ENCODE measurements around the gene HHIP.

The HHIP gene, protein sequence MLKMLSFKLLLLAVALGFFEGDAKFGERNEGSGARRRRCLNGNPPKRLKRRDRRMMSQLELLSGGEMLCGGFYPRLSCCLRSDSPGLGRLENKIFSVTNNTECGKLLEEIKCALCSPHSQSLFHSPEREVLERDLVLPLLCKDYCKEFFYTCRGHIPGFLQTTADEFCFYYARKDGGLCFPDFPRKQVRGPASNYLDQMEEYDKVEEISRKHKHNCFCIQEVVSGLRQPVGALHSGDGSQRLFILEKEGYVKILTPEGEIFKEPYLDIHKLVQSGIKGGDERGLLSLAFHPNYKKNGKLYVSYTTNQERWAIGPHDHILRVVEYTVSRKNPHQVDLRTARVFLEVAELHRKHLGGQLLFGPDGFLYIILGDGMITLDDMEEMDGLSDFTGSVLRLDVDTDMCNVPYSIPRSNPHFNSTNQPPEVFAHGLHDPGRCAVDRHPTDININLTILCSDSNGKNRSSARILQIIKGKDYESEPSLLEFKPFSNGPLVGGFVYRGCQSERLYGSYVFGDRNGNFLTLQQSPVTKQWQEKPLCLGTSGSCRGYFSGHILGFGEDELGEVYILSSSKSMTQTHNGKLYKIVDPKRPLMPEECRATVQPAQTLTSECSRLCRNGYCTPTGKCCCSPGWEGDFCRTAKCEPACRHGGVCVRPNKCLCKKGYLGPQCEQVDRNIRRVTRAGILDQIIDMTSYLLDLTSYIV

GRCh38 chr4:144645631-144646522 is at the start of gene HHIP:
Gene HHIP (plus strand): TSS chr4:144646156. CDS start chr4:144646676, 520 bp downstream.
- no peaks in the 10 kb centered on the region for H3K9me3 ChIP-seq (ENCODE audit: control insufficient read depth, low read length)
- H2AFZ ChIP-seq, result peak within 1 kb of the TSS; percentile 46
- no peak within 1 kb of the TSS for H3K27ac ChIP-seq
- H3K79me2 ChIP-seq, result no peaks in the 10 kb centered on the region
- no peak within 1 kb of the TSS for H3K9ac ChIP-seq
- H3K36me3 ChIP-seq (ENCODE audit: control insufficient read depth, insufficient read depth, low read length), result no peaks in the 10 kb centered on the region
- peak within 1 kb of the TSS; percentile 34 for H3K4me3 ChIP-seq (ENCODE audit: low read depth, low read length)
- no peaks in the 10 kb centered on the region for H3K4me1 ChIP-seq
- H3K27me3 ChIP-seq (ENCODE audit: control insufficient read depth, insufficient read depth, low read length), result no peaks in the 10 kb centered on the region
- H3K4me2 ChIP-seq (ENCODE audit: low read length), result peak within 1 kb of the TSS; percentile 68
- TF ChIP-seq, protein P1, sequence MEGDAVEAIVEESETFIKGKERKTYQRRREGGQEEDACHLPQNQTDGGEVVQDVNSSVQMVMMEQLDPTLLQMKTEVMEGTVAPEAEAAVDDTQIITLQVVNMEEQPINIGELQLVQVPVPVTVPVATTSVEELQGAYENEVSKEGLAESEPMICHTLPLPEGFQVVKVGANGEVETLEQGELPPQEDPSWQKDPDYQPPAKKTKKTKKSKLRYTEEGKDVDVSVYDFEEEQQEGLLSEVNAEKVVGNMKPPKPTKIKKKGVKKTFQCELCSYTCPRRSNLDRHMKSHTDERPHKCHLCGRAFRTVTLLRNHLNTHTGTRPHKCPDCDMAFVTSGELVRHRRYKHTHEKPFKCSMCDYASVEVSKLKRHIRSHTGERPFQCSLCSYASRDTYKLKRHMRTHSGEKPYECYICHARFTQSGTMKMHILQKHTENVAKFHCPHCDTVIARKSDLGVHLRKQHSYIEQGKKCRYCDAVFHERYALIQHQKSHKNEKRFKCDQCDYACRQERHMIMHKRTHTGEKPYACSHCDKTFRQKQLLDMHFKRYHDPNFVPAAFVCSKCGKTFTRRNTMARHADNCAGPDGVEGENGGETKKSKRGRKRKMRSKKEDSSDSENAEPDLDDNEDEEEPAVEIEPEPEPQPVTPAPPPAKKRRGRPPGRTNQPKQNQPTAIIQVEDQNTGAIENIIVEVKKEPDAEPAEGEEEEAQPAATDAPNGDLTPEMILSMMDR (IDR thresholded peaks at IDR 0.05), result no peak

GRCh38 chr4:144597171-144597570 is 48.8 kb upstream of the HHIP start:
- TF ChIP-seq, protein P1 (IDR thresholded peaks at IDR 0.05), result no peak
- Histone ChIP-seq H3K36me3 (ENCODE audit: control insufficient read depth, insufficient read depth, low read length) (no peaks in the 10 kb centered on the region), H3K4me3 (ENCODE audit: low read depth, low read length) (no peak overlapping the region), H3K4me1 (no peaks in the 10 kb centered on the region), H3K27me3 (ENCODE audit: control insufficient read depth, insufficient read depth, low read length) (no peaks in the 10 kb centered on the region), H3K79me2 (no peaks in the 10 kb centered on the region), H3K27ac (no peak overlapping the region), H3K9ac (no peak overlapping the region), H3K9me3 (ENCODE audit: control insufficient read depth, low read length) (no peaks in the 10 kb centered on the region), H3K4me2 (ENCODE audit: low read length) (no peak overlapping the region), H2AFZ (no peak overlapping the region)

GRCh38 chr4:144599621-144600020 is 46.3 kb upstream of the HHIP start:
- Histone ChIP-seq H3K9ac (no peak overlapping the region), H2AFZ (no peak overlapping the region), H3K79me2 (no peaks in the 10 kb centered on the region), H3K36me3 (ENCODE audit: control insufficient read depth, insufficient read depth, low read length) (no peaks in the 10 kb centered on the region), H3K4me3 (ENCODE audit: low read depth, low read length) (no peak overlapping the region), H3K9me3 (ENCODE audit: control insufficient read depth, low read length) (no peaks in the 10 kb centered on the region), H3K27me3 (ENCODE audit: control insufficient read depth, insufficient read depth, low read length) (no peaks in the 10 kb centered on the region), H3K27ac (no peak overlapping the region), H3K4me2 (ENCODE audit: low read length) (no peak overlapping the region), H3K4me1 (no peaks in the 10 kb centered on the region)
- TF ChIP-seq, protein P1 (IDR thresholded peaks at IDR 0.05), result no peak

DNA sequence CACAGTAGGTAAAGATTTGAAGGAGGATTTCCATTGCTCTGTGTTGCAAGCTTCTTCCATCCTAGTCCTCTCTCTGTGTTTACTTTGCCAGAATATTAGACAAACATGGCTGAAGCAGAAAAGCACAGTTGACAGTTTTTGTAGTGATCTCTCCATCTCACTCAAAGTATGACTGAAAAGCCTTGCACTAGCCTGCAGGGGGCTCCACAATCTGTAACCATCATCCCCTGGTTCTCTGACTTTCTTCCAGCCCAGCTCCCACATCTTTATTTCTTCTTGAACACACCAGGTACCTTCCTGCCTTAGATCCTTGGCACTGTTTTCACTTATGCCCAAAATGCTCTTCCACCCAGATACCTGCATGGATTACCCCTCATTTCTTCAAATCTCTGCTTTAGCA is 34.1 kb upstream of the HHIP start:
- Histone ChIP-seq H3K79me2 (no peaks in the 10 kb centered on the region), H3K4me1 (no peaks in the 10 kb centered on the region), H3K36me3 (ENCODE audit: control insufficient read depth, insufficient read depth, low read length) (no peaks in the 10 kb centered on the region), H2AFZ (no peak overlapping the region), H3K4me3 (ENCODE audit: low read depth, low read length) (no peak overlapping the region), H3K27me3 (ENCODE audit: control insufficient read depth, insufficient read depth, low read length) (no peaks in the 10 kb centered on the region), H3K27ac (no peak overlapping the region), H3K9ac (no peak overlapping the region), H3K9me3 (ENCODE audit: control insufficient read depth, low read length) (no peaks in the 10 kb centered on the region), H3K4me2 (ENCODE audit: low read length) (no peak overlapping the region)
- TF ChIP-seq, protein P1 (IDR thresholded peaks at IDR 0.05), result no peak

Data from parathyroid adenoma (tissue), 2 donors.